HL-60 (cell line): Measurements from ENCODE around the gene MYO7A.

Source experiments
- DNase-seq, 2 experiments: peaks; one replicate each; pipeline ENCODE4 v3.0.0-alpha.2; 2010 to 2020; ENCODE audit warnings: low read depth in 1 of 2, low spot score in 1 of 2
- H3K27ac ChIP-seq: fragments of 250-450 bp; sonication (Bioruptor Pico); replicated peaks from 2 replicates; pipeline ENCODE4 v1.5.1; 2020; ENCODE audit warnings: mild to moderate bottlenecking, moderate library complexity
- H3K27me3 ChIP-seq: fragments of 250-450 bp; sonication (Bioruptor Pico); 2 replicates; pipeline ENCODE4 v1.5.1; 2021; ENCODE audit warnings: mild to moderate bottlenecking, moderate library complexity; ENCODE audit not compliant: insufficient read depth, poor library complexity, severe bottlenecking
- H3K4me3 ChIP-seq: replicated peaks from 2 replicates; pipeline ENCODE4 v1.5.1; 2011; ENCODE audit warnings: mild to moderate bottlenecking, control low read depth, low read length; ENCODE audit not compliant: insufficient read depth
- GABPA ChIP-seq: IDR thresholded peaks from 2 replicates; pipeline ENCODE4 v1.6.1; 2012; ENCODE audit warnings: low read depth
- POLR2AphosphoS5 ChIP-seq: IDR thresholded peaks from 2 replicates; pipeline ENCODE4 v1.6.1; 2012; ENCODE audit warnings: low read depth
- REST ChIP-seq: IDR thresholded peaks from 2 replicates; pipeline ENCODE4 v1.6.1; 2012; ENCODE audit warnings: low read depth; ENCODE audit not compliant: insufficient replicate concordance
- SPI1 ChIP-seq: IDR thresholded peaks from 2 replicates; pipeline ENCODE4 v1.6.1; 2012; ENCODE audit warnings: low read depth, mild to moderate bottlenecking, borderline replicate concordance
- TF ChIP-seq, protein P1 (sequence below): IDR thresholded peaks from one replicate; pipeline ENCODE4 v1.5.1; 2011; ENCODE audit warnings: low read length, control low read depth, inconsistent platforms; ENCODE audit not compliant: insufficient read depth

MYO7A gene

DNA sequence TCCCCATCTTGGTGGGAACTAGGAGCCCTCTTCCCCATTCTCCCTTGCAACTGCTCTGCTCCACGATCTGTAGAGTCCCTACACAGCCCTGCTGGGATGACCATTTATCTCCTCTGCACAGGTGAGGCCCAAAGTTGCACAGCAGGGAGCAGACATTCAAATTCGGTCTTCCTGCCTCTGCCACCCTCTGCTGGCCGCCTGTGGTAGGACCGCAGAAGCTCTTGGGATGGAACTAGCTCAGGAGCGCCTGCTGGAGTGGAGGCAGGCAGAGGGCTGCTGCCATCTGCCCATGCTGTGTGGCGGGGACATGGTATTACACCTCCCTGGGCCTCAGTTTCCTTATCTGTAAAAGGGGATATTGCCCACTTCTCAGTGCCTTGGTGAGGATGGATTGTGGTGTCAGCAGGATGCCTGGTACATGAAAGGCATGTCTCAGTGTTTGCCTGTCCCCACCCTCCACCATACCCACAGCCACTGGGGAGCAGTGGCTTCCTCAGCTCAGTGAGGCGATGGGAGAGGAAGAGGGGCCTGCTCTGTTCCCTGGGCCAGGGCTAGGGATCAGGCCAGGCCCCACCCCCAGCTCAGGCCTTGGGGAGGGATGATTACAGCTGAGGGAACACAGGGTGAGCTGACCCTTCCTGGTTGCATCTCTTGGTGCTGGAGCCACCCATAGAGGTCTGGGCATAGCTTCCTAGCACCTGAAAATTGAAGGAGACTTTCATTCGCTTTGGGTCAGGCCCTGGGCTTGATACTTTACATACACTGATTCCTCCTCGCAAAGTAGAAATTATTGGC, 36.7 kb upstream of the MYO7A start:
- Histone ChIP-seq H3K4me3 (no peak overlapping the region), H3K27me3 (no peaks in the 10 kb centered on the region), H3K27ac (no peak overlapping the region)
- peak; percentile 25 to 73 for DNase-seq
- TF ChIP-seq, protein P1, sequence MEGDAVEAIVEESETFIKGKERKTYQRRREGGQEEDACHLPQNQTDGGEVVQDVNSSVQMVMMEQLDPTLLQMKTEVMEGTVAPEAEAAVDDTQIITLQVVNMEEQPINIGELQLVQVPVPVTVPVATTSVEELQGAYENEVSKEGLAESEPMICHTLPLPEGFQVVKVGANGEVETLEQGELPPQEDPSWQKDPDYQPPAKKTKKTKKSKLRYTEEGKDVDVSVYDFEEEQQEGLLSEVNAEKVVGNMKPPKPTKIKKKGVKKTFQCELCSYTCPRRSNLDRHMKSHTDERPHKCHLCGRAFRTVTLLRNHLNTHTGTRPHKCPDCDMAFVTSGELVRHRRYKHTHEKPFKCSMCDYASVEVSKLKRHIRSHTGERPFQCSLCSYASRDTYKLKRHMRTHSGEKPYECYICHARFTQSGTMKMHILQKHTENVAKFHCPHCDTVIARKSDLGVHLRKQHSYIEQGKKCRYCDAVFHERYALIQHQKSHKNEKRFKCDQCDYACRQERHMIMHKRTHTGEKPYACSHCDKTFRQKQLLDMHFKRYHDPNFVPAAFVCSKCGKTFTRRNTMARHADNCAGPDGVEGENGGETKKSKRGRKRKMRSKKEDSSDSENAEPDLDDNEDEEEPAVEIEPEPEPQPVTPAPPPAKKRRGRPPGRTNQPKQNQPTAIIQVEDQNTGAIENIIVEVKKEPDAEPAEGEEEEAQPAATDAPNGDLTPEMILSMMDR: peak; percentile 81
- no peak for TF ChIP-seq REST

- TF ChIP-seq POLR2AphosphoS5 (no peak), REST (no peak), SPI1 (no peak), GABPA (no peak)
- TF ChIP-seq, protein P1: no peak
- Histone ChIP-seq H3K27ac (no peak overlapping the region), H3K27me3 (no peaks in the 10 kb centered on the region), H3K4me3 (no peak overlapping the region)
- no peak for DNase-seq
Measured at GRCh38 chr11:77092382-77092781, 35.7 kb upstream of the MYO7A start.

DNA sequence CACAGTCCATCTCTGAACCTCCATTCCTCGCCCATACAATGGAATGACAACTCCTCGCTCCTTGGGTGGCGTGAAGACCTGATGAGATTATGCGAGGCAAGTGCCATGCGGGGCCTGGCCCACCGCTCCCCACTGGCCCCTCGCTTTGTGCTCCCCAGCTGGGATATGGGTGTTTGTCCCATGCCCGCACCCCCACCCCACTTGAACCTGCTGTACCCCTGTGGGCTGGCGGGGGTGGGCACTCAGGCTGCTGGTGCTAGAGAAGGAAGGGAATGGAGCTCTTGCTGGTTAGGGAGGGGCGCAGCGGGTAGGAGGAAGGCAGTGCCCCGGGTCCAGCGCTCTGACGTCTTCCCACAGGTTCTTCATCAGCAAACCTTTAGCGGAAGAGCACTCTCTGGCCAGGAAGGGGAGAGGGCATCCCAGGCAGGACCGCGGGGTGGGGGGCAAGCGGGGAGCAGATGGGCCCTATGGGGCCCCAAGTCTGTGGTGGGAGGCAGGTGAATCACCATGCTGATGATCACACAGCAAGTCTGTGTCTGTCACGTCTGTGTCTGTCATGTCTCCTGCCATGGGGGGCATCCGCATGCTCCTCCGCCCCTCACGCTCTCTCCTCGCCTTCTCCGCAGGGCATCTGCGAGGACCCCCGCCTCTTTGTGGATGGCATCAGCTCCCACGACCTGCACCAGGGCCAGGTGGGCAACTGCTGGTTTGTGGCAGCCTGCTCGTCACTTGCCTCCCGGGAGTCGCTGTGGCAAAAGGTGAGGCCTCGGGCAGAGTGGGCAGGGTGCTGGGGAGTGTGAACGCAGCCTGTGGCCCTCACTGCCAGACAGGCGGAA, 34.8 kb upstream of the MYO7A start:
- H3K27me3 ChIP-seq: no peaks in the 10 kb centered on the region
- no peak overlapping the region for H3K27ac ChIP-seq
- DNase-seq: no peak
- TF ChIP-seq POLR2AphosphoS5: no peak
- TF ChIP-seq REST: no peak
- TF ChIP-seq SPI1: no peak
- TF ChIP-seq GABPA: no peak
- TF ChIP-seq, protein P1: no peak
- H3K4me3 ChIP-seq: no peak overlapping the region
